DOHH2 (cell line): Measurements from ENCODE around the gene LIPF.
"Not testable (repeated sequence)": the region's sequence is repeated elsewhere in the genome, so short reads cannot be mapped to it uniquely, and the experiment has no call there.

Source experiments
- H3F3A ChIP-seq: fragments of 200-600 bp; sonication (generic), shearing (Covaris generic); 2 replicates; pipeline ENCODE4 v1.6.0; 2016; ENCODE audit warnings: antibody characterized with exemption, mild to moderate bottlenecking; ENCODE audit not compliant: control insufficient read depth, insufficient read depth
- H3K27ac ChIP-seq: fragments of 200-600 bp; sonication (generic); 2 replicates; pipeline ENCODE4 v1.5.1; 2014; ENCODE audit warnings: low read depth, mild to moderate bottlenecking, low read length, moderate library complexity
- H3K27me3 ChIP-seq: fragments of 200-600 bp; sonication (generic); 2 replicates; pipeline ENCODE4 v1.6.1; 2014; ENCODE audit warnings: mild to moderate bottlenecking, low read length, mixed read lengths; ENCODE audit not compliant: control insufficient read depth
- H3K36me3 ChIP-seq: fragments of 200-600 bp; sonication (generic); 2 replicates; pipeline ENCODE4 v1.6.1; 2014; ENCODE audit warnings: mild to moderate bottlenecking, low read length, moderate library complexity, mixed read lengths; ENCODE audit not compliant: control insufficient read depth
- H3K4me1 ChIP-seq: fragments of 200-600 bp; sonication (generic); 2 replicates; pipeline ENCODE4 v1.6.1; 2014; ENCODE audit warnings: mild to moderate bottlenecking, low read length, mixed read lengths; ENCODE audit not compliant: control insufficient read depth
- H3K4me2 ChIP-seq: fragments of 200-600 bp; sonication (generic); 2 replicates; pipeline ENCODE4 v1.6.0; 2014; ENCODE audit warnings: mild to moderate bottlenecking, low read length, moderate library complexity
- H3K4me3 ChIP-seq: fragments of 200-600 bp; sonication (generic); 2 replicates; pipeline ENCODE4 v1.5.1; 2014; ENCODE audit warnings: mild to moderate bottlenecking, low read length, mixed read lengths
- H3K79me2 ChIP-seq: fragments of 200-600 bp; sonication (generic); 2 replicates; pipeline ENCODE4 v1.6.1; 2014; ENCODE audit warnings: mild to moderate bottlenecking, low read length, mixed read lengths; ENCODE audit not compliant: control insufficient read depth
- H3K9me2 ChIP-seq: fragments of 200-600 bp; sonication (generic); replicated peaks from 2 replicates; pipeline ENCODE4 v1.6.1; 2014; ENCODE audit warnings: mild to moderate bottlenecking, low read length, mixed read lengths; ENCODE audit not compliant: control insufficient read depth
- H3K9me3 ChIP-seq: fragments of 200-600 bp; sonication (generic); 2 replicates; pipeline ENCODE4 v1.6.1; 2014; ENCODE audit warnings: antibody characterized with exemption, low read length, mixed read lengths; ENCODE audit not compliant: control insufficient read depth, insufficient read depth
- H4K20me1 ChIP-seq: fragments of 200-600 bp; sonication (generic); 2 replicates; pipeline ENCODE4 v1.6.0; 2014; ENCODE audit warnings: low read depth, mild to moderate bottlenecking, antibody characterized with exemption, low read length, moderate library complexity; ENCODE audit not compliant: control insufficient read depth, insufficient read depth
- EZH2phosphoT487 ChIP-seq: fragments of 200-600 bp; sonication (generic); IDR thresholded peaks from 2 replicates; pipeline ENCODE4 v1.6.1; 2017; ENCODE audit warnings: borderline replicate concordance, mild to moderate bottlenecking, antibody characterized with exemption, low read length, moderate library complexity, mixed read lengths
- TF ChIP-seq, protein P1 (sequence below): fragments of 200-600 bp; sonication (generic); IDR thresholded peaks from one replicate; pipeline ENCODE4 v1.5.1; 2014; ENCODE audit warnings: antibody characterized with exemption, mild to moderate bottlenecking, low read depth, low read length; ENCODE audit not compliant: poor library complexity, severe bottlenecking

Gene LIPF

DNA sequence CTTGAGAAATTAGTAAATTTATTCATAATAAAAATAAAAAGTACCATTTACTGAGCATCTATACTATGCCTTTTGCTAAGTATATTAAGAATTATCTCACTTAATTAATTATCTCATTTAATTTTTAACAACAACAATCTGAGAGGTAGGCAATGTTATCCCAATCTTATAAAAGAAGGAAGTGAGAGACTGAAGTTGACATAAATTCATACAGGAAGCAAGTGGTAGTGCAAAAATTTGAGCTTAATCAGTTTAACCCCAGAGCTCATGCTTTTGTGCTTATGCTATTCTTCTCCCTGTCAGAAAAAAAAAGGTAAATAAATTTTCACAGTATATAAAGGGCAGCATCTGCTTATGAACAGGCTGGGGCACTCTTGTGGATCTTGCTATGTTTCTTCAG is 2.7 kb upstream of the LIPF start:
- Histone ChIP-seq H4K20me1 (no peaks in the 10 kb centered on the region), H3K27ac (no peak overlapping the region), H3K9me2 (no peaks in the 10 kb centered on the region), H3K9me3 (no peaks in the 10 kb centered on the region), H3K4me1 (no peaks in the 10 kb centered on the region), H3K4me2 (no peak overlapping the region), H3K36me3 (no peaks in the 10 kb centered on the region), H3K4me3 (no peak overlapping the region), H3K79me2 (no peaks in the 10 kb centered on the region), H3K27me3 (no peaks in the 10 kb centered on the region), H3F3A (no peaks in the 10 kb centered on the region)
- TF ChIP-seq EZH2phosphoT487 = no peak
- TF ChIP-seq, protein P1, sequence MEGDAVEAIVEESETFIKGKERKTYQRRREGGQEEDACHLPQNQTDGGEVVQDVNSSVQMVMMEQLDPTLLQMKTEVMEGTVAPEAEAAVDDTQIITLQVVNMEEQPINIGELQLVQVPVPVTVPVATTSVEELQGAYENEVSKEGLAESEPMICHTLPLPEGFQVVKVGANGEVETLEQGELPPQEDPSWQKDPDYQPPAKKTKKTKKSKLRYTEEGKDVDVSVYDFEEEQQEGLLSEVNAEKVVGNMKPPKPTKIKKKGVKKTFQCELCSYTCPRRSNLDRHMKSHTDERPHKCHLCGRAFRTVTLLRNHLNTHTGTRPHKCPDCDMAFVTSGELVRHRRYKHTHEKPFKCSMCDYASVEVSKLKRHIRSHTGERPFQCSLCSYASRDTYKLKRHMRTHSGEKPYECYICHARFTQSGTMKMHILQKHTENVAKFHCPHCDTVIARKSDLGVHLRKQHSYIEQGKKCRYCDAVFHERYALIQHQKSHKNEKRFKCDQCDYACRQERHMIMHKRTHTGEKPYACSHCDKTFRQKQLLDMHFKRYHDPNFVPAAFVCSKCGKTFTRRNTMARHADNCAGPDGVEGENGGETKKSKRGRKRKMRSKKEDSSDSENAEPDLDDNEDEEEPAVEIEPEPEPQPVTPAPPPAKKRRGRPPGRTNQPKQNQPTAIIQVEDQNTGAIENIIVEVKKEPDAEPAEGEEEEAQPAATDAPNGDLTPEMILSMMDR = no peak

DNA sequence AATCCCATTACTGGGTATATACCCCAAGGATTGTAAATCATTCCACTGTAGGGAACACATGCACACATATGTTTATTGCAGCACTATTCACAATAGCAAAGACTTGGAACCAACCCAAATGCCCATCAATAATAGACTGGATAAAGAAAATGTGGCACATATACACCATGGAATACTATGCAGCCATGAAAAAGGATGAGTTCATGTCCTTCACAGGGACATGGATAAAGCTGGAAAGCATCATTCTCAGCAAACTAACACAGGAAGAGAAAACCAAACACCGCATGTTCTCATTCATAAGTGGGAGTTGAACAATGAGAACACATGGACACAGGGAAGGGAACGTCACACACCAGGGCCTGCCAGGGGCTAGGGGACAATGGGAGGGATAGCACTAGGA is 1.1 kb upstream of the LIPF start:
- H3K4me3 ChIP-seq, H3K79me2 ChIP-seq, H3K27me3 ChIP-seq, H3K27ac ChIP-seq, H3K9me2 ChIP-seq, H3K4me1 ChIP-seq, H4K20me1 ChIP-seq, H3F3A ChIP-seq, H3K9me3 ChIP-seq, H3K4me2 ChIP-seq, H3K36me3 ChIP-seq: not testable (repeated sequence)

DNA sequence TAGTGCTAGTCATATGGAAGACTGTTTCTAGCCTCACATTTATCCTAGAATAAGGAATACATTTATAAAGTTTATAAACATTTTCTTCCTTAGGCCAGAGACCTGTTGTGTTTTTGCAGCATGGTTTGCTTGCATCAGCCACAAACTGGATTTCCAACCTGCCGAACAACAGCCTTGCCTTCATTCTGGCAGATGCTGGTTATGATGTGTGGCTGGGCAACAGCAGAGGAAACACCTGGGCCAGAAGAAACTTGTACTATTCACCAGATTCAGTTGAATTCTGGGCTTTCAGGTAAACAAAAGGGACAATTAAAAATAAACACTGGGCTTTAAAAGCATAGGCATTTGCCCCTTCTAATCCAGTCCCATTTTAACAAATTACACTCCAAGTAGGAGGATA is 4.2 kb downstream of the LIPF start:
- Histone ChIP-seq H3K36me3 (no peaks in the 10 kb centered on the region), H3K4me2 (no peak overlapping the region), H3K4me1 (no peaks in the 10 kb centered on the region), H3K4me3 (no peak overlapping the region), H3K27me3 (peaks cover 10% of the 10 kb centered on the region), H3K27ac (no peak overlapping the region), H3K79me2 (no peaks in the 10 kb centered on the region), H3K9me2 (no peaks in the 10 kb centered on the region), H3F3A (no peaks in the 10 kb centered on the region), H3K9me3 (no peaks in the 10 kb centered on the region), H4K20me1 (no peaks in the 10 kb centered on the region)
- TF ChIP-seq, protein P1 = no peak
- no peak for TF ChIP-seq EZH2phosphoT487

DNA sequence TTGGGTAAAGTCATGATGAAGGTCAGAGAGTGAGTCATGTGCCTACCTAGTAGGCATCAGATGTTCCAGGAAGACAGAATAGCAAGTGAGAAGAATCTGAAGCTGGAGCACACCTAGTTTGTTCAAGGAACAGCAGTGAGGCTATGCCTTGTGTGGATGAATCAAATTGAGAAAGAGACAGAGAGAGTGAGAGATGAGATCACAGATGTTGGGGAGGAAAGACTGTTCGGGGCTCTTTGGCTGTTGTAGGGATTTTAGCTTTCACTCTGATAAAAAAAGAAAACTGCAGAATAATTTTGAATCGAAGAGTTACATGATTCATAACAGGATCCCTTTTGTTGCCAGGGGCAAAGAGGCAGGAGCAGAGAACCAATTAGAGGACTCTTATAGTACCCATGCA is 6.3 kb downstream of the LIPF start:
- H3K9me2 ChIP-seq = no peaks in the 10 kb centered on the region
- no peak for TF ChIP-seq EZH2phosphoT487
- TF ChIP-seq, protein P1 = no peak
- no peaks in the 10 kb centered on the region for H4K20me1 ChIP-seq
- no peaks in the 10 kb centered on the region for H3K36me3 ChIP-seq
- no peaks in the 10 kb centered on the region for H3F3A ChIP-seq
- no peak overlapping the region for H3K27ac ChIP-seq
- H3K4me1 ChIP-seq = no peaks in the 10 kb centered on the region
- no peak overlapping the region for H3K4me3 ChIP-seq
- peaks cover 12% of the 10 kb centered on the region for H3K27me3 ChIP-seq
- H3K9me3 ChIP-seq = no peaks in the 10 kb centered on the region
- no peaks in the 10 kb centered on the region for H3K79me2 ChIP-seq
- H3K4me2 ChIP-seq = no peak overlapping the region
